HCT116 (cell line): ENCODE data around the gene SMTN. TPM values are rescaled to one million over a fixed set of nuclear protein-coding genes. Genes with fewer than 3 reads are reported as not detected.

Experiments
- ATAC-seq: fragments of 200-7000 bp; cut with Tn5 transposase; 2 replicates; pipeline ENCODE4 v1.9.1; 2020; ENCODE audit warnings: mild to moderate bottlenecking, moderate library complexity
- BruUV-seq: library from RNA; stranded (reverse); fragments of 400-500 nt; replicated peaks from 2 replicates; lab custom pipeline; 2021; lab: Mats Ljungman, UMichigan
- CTCF ChIA-PET: fragments of 300-600 bp; sonication (Branson Sonifier 250); formaldehyde crosslinking; loops from one replicate; lab custom pipeline; 2021; ENCODE audit warnings: antibody characterized with exemption; lab: Charles Lee
- POLR2A ChIA-PET: fragments of 300-600, 350-600 bp; sonication (Branson Sonifier 250); formaldehyde crosslinking; loops from one replicate; lab custom pipeline; 2021; ENCODE audit warnings: antibody characterized with exemption; lab: Charles Lee
- RAD21 ChIA-PET, 2 experiments: fragments of 300-600 bp; sonication (Branson Sonifier 250); formaldehyde crosslinking; loops; one replicate each; lab custom pipeline; 2023; ENCODE audit warnings: low total read pairs in 2 of 2; ENCODE audit not compliant: uncharacterized antibody in 2 of 2, unreplicated experiment in 2 of 2, low non-redundant PET in 1 of 2; lab: Charles Lee
- DNase-seq: peaks from one replicate; pipeline ENCODE4 v3.0.0-alpha.2; 2010; ENCODE audit warnings: low read depth, low spot score
- H2AFZ ChIP-seq: fragments of 200-600 bp; shearing (Covaris generic), sonication (generic); 2 replicates; pipeline ENCODE4 v1.6.1; 2017; ENCODE audit warnings: low read depth, mixed run types, mixed read lengths, antibody characterized with exemption, low read length; ENCODE audit not compliant: poor library complexity, severe bottlenecking
- H3K27ac ChIP-seq: 2 replicates; pipeline ENCODE4 v1.5.1; 2012; ENCODE audit warnings: low read depth, low read length
- H3K27me3 ChIP-seq: fragments of 200-600 bp; sonication (generic); 2 replicates; pipeline ENCODE4 v1.6.1; 2016; ENCODE audit warnings: mixed run types, low read length, mixed read lengths; ENCODE audit not compliant: insufficient read depth
- H3K36me3 ChIP-seq, 2 experiments: fragments of 200-500 bp in 1 of 2; fragments of 200-600 bp in 1 of 2; sonication (Bioruptor generic) in 1 of 2; sonication (generic) in 1 of 2; 2 replicates each; pipeline versions ENCODE4 v1.5.1 to v1.6.1; 2014 to 2016; ENCODE audit warnings: low read length in 2 of 2, inconsistent platforms in 1 of 2, mixed read lengths in 1 of 2, mixed run types in 1 of 2; ENCODE audit not compliant: insufficient read depth in 2 of 2, control insufficient read depth in 1 of 2
- H3K4me1 ChIP-seq, 2 experiments: fragments of 200-600 bp in 1 of 2; sonication (generic) in 1 of 2; 2 replicates each; pipeline versions ENCODE4 v1.5.1 to v1.6.1; 2012 to 2017; ENCODE audit warnings: low read length in 2 of 2, inconsistent platforms in 1 of 2, mild to moderate bottlenecking in 1 of 2, mixed read lengths in 1 of 2, mixed run types in 1 of 2, moderate library complexity in 1 of 2; ENCODE audit not compliant: insufficient read depth in 2 of 2, control insufficient read depth in 1 of 2
- H3K4me2 ChIP-seq: fragments of 200-600 bp; sonication (generic); 2 replicates; pipeline ENCODE4 v1.6.1; 2017; ENCODE audit warnings: mixed run types, low read length, mixed read lengths
- H3K4me3 ChIP-seq, 2 experiments: fragments of 200-600 bp in 1 of 2; sonication (generic) in 1 of 2; replicated peaks in 1 of 2; 2 replicates each; pipeline ENCODE4 v1.5.1; 2011 to 2016; ENCODE audit warnings: low read length in 2 of 2, control low read depth in 1 of 2, low read depth in 1 of 2, mild to moderate bottlenecking in 1 of 2, mixed read lengths in 1 of 2, mixed run types in 1 of 2
- H3K79me2 ChIP-seq: fragments of 200-600 bp; sonication (generic); 2 replicates; pipeline ENCODE4 v1.6.1; 2017; ENCODE audit warnings: mild to moderate bottlenecking, mixed run types, low read length, moderate library complexity, mixed read lengths; ENCODE audit not compliant: insufficient read depth
- H3K9ac ChIP-seq: fragments of 200-600 bp; sonication (generic); 2 replicates; pipeline ENCODE4 v1.6.1; 2016; ENCODE audit warnings: low read length, mixed read lengths
- H3K9me2 ChIP-seq: fragments of 200-600 bp; sonication (generic), shearing (Covaris generic); 2 replicates; pipeline ENCODE4 v1.6.1; 2017; ENCODE audit warnings: mixed run types, mild to moderate bottlenecking, moderate library complexity; ENCODE audit not compliant: insufficient read depth
- H3K9me3 ChIP-seq, 2 experiments: fragments of 200-500 bp in 1 of 2; fragments of 200-600 bp in 1 of 2; sonication (Bioruptor generic) in 1 of 2; sonication (generic) in 1 of 2; 2 replicates each; pipeline ENCODE4 v1.6.1; 2014 to 2017; ENCODE audit warnings: low read length in 2 of 2, mixed read lengths in 2 of 2, inconsistent platforms in 1 of 2, low read depth in 1 of 2, mild to moderate bottlenecking in 1 of 2, mixed run types in 1 of 2, moderate library complexity in 1 of 2; ENCODE audit not compliant: control insufficient read depth in 1 of 2, insufficient read depth in 1 of 2
- H4K20me1 ChIP-seq: fragments of 200-600 bp; sonication (generic), shearing (Covaris generic); 2 replicates; pipeline ENCODE4 v1.6.1; 2017; ENCODE audit warnings: mixed run types, mild to moderate bottlenecking, moderate library complexity; ENCODE audit not compliant: insufficient read depth
- EGR1 ChIP-seq: IDR thresholded peaks from 2 replicates; pipeline ENCODE4 v1.6.1; 2012; ENCODE audit warnings: low read depth
- EZH2 ChIP-seq: fragments of 200-600 bp; sonication (generic); IDR thresholded peaks from 2 replicates; pipeline ENCODE4 v1.6.1; 2017; ENCODE audit warnings: antibody characterized with exemption, mixed run types
- FOSL1 ChIP-seq: IDR thresholded peaks from 2 replicates; pipeline ENCODE4 v1.6.1; 2012; ENCODE audit warnings: low read depth
- JUND ChIP-seq: IDR thresholded peaks from 2 replicates; pipeline ENCODE4 v1.6.1; 2012
- REST ChIP-seq: IDR thresholded peaks from 2 replicates; pipeline ENCODE4 v1.6.1; 2012; ENCODE audit warnings: low read depth
- SIN3A ChIP-seq: IDR thresholded peaks from 2 replicates; pipeline ENCODE4 v1.6.1; 2012; ENCODE audit warnings: low read depth
- SRF ChIP-seq: IDR thresholded peaks from 2 replicates; pipeline ENCODE4 v1.6.1; 2012; ENCODE audit warnings: low read depth
- ZBTB33 ChIP-seq: IDR thresholded peaks from 2 replicates; pipeline ENCODE4 v1.6.1; 2011; ENCODE audit warnings: mild to moderate bottlenecking, low read length, moderate library complexity; ENCODE audit not compliant: insufficient replicate concordance; ENCODE audit errors: extremely low read depth
- ZFX ChIP-seq: fragments of 450-650 bp; IDR thresholded peaks from 2 replicates; pipeline ENCODE4 v1.6.1; 2017
- intact Hi-C: fragments of 100-400 bp; cut with micrococcal nuclease; formaldehyde crosslinking; loops from 2 replicates; pipeline ENCODE4 v1.10.0; 2022
- total RNA-seq: library from RNA; stranded (reverse); gene quantifications from one replicate; pipeline ENCODE4 v1.2.1, GENCODE V29; 2021; ENCODE audit not compliant: unreplicated experiment

Gene SMTN
- total RNA-seq, 1 experiment from 2014 or later: 148 TPM

GRCh38 chr22:31126128-31126868 lies 45.2 kb downstream of the SMTN start:
- Histone ChIP-seq H3K4me3 (no peak overlapping the region), H3K27ac (no peak overlapping the region), H4K20me1 (no peaks in the 10 kb centered on the region), H3K4me2 (no peak overlapping the region), H3K36me3 (no peaks in the 10 kb centered on the region), H3K9me2 (no peaks in the 10 kb centered on the region)
- ChIA-PET POLR2A (no interaction called here), CTCF (no interaction called here), RAD21 (no interaction called here)
- DNase-seq: no peak
- ATAC-seq: no peak
- intact Hi-C loops: no loop called here
- TF ChIP-seq EGR1 (no peak), SIN3A (no peak), FOSL1 (no peak), ZFX (no peak), SRF (no peak), EZH2 (no peak), ZBTB33 (no peak), JUND (no peak), REST (no peak)
- TF ChIP-seq, all 23 proteins: peak for 0
- Histone ChIP-seq H3K27me3 (no peaks in the 10 kb centered on the region), H3K9me3 (no peaks in the 10 kb centered on the region), H3K9ac (no peak overlapping the region), H3K79me2 (no peaks in the 10 kb centered on the region), H3K4me1 (peaks cover 9 to 25% of the 10 kb centered on the region in 2 experiments), H2AFZ (no peak overlapping the region)
- no TSS peak for BruUV-seq
